HCT116 (cell line): ENCODE measurements around the gene STXBP5L.

ENCODE experiments used
- EZH2 ChIP-seq: fragments of 200-600 bp; sonication (generic); IDR thresholded peaks from 2 replicates; pipeline ENCODE4 v1.6.1; 2017; ENCODE audit warnings: antibody characterized with exemption, mixed run types
- POLR2A ChIP-seq: IDR thresholded peaks from 2 replicates; pipeline ENCODE4 v1.7.0; 2011; ENCODE audit warnings: borderline replicate concordance; ENCODE audit not compliant: insufficient read depth, insufficient read length; ENCODE audit errors: extremely low read depth
- ZFX ChIP-seq: fragments of 450-650 bp; IDR thresholded peaks from 2 replicates; pipeline ENCODE4 v1.6.1; 2017
- ZNF274 ChIP-seq: fragments of 200-500 bp; sonication (Bioruptor generic); IDR thresholded peaks from 2 replicates; pipeline ENCODE4 v1.6.1; 2014; ENCODE audit warnings: mild to moderate bottlenecking, low read depth, low read length, inconsistent platforms
- TF ChIP-seq, protein P1 (sequence below): IDR thresholded peaks from 2 replicates; pipeline ENCODE4 v1.6.1; 2011; ENCODE audit warnings: mild to moderate bottlenecking, low read length, moderate library complexity; ENCODE audit not compliant: insufficient replicate concordance; ENCODE audit errors: extremely low read depth
- TF ChIP-seq, protein P2 (sequence below), 3 experiments: fragments of 200-600 bp in 1 of 3; sonication (generic) in 1 of 3; IDR thresholded peaks in 2 of 3; conservative IDR thresholded peaks in 1 of 3; 2 replicates each; pipeline ENCODE4 v1.5.1; 2012 to 2017; ENCODE audit warnings: low read depth in 2 of 3, low read length in 2 of 3, antibody characterized with exemption in 1 of 3, borderline replicate concordance in 1 of 3, control low read depth in 1 of 3, mild to moderate bottlenecking in 1 of 3, mixed read lengths in 1 of 3, mixed run types in 1 of 3, moderate library complexity in 1 of 3; ENCODE audit not compliant: insufficient read depth in 1 of 3
- TF ChIP-seq, protein P3 (sequence below): IDR thresholded peaks from 2 replicates; pipeline ENCODE4 v1.6.1; 2012

DNA sequence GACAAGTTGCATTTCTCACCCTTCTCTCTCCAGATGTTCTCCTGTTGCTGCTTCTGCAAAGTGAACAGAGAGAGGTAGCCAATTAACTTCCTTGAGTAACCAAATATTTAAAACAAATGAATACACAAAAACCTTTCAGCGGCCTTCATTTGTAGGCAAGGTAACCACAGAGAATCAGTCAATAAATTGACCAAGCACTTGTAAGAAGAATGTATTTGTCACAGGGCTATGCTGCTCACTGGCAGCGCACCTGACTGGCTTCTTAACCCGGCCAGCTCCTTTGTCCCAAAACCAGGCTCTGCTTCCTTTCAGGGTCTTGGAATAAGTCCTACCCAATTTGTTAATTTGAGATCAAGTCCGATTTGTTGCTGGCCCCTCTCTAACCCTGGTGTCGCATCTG, 43.5 kb upstream of the STXBP5L start:
- TF ChIP-seq, protein P1, sequence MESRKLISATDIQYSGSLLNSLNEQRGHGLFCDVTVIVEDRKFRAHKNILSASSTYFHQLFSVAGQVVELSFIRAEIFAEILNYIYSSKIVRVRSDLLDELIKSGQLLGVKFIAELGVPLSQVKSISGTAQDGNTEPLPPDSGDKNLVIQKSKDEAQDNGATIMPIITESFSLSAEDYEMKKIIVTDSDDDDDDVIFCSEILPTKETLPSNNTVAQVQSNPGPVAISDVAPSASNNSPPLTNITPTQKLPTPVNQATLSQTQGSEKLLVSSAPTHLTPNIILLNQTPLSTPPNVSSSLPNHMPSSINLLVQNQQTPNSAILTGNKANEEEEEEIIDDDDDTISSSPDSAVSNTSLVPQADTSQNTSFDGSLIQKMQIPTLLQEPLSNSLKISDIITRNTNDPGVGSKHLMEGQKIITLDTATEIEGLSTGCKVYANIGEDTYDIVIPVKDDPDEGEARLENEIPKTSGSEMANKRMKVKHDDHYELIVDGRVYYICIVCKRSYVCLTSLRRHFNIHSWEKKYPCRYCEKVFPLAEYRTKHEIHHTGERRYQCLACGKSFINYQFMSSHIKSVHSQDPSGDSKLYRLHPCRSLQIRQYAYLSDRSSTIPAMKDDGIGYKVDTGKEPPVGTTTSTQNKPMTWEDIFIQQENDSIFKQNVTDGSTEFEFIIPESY = no peak
- TF ChIP-seq, protein P2, sequence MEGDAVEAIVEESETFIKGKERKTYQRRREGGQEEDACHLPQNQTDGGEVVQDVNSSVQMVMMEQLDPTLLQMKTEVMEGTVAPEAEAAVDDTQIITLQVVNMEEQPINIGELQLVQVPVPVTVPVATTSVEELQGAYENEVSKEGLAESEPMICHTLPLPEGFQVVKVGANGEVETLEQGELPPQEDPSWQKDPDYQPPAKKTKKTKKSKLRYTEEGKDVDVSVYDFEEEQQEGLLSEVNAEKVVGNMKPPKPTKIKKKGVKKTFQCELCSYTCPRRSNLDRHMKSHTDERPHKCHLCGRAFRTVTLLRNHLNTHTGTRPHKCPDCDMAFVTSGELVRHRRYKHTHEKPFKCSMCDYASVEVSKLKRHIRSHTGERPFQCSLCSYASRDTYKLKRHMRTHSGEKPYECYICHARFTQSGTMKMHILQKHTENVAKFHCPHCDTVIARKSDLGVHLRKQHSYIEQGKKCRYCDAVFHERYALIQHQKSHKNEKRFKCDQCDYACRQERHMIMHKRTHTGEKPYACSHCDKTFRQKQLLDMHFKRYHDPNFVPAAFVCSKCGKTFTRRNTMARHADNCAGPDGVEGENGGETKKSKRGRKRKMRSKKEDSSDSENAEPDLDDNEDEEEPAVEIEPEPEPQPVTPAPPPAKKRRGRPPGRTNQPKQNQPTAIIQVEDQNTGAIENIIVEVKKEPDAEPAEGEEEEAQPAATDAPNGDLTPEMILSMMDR (IDR thresholded peaks at IDR 0.05 in 2 of 3, conservative IDR thresholded peaks at IDR 0.05 in 1 of 3; ENCODE audit: borderline replicate concordance in 1 of 3, insufficient read depth in 1 of 3, low read depth in 2 of 3, low read length in 2 of 3) = no peak
- TF ChIP-seq ZNF274 (no peak), EZH2 (no peak), POLR2A (no peak), ZFX (no peak)
- TF ChIP-seq, protein P3, sequence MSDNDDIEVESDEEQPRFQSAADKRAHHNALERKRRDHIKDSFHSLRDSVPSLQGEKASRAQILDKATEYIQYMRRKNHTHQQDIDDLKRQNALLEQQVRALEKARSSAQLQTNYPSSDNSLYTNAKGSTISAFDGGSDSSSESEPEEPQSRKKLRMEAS = no peak
